Measurements from ENCODE around the gene EVL.
"Not testable (repeated sequence)": the region's sequence is repeated elsewhere in the genome, so short reads cannot be mapped to it uniquely, and the experiment has no call there.

EVL gene

GRCh38 chr14:100022772-100023451 is 42.3 kb upstream of the EVL start:
- no peak for DNase-seq (ENCODE audit: low read depth)
- no peak for TF ChIP-seq CTCF (IDR thresholded peaks at IDR 0.05; ENCODE audit: control insufficient read depth, extremely low read depth, insufficient read depth)
- no peak overlapping the region for H3K4me3 ChIP-seq (ENCODE audit: low read depth, low read length)

- TF ChIP-seq CTCF (IDR thresholded peaks at IDR 0.05; ENCODE audit: control insufficient read depth, extremely low read depth, insufficient read depth), result peak; percentile 68
- peak; percentile 79 for DNase-seq (ENCODE audit: low read depth)
- H3K4me3 ChIP-seq (ENCODE audit: low read depth, low read length), result no peak overlapping the region
Observed at GRCh38 chr14:100025111-100025510, 40.1 kb upstream of the EVL start.

- no peak overlapping the region for H3K4me3 ChIP-seq (ENCODE audit: low read depth, low read length)
- TF ChIP-seq CTCF (IDR thresholded peaks at IDR 0.05; ENCODE audit: control insufficient read depth, extremely low read depth, insufficient read depth), result no peak
- DNase-seq (ENCODE audit: low read depth), result no peak
Observed at GRCh38 chr14:100027771-100028490, 37.3 kb upstream of the EVL start.

GRCh38 chr14:100028990-100029677 is 36.1 kb upstream of the EVL start:
- no peak for TF ChIP-seq CTCF (IDR thresholded peaks at IDR 0.05; ENCODE audit: control insufficient read depth, extremely low read depth, insufficient read depth)
- H3K4me3 ChIP-seq (ENCODE audit: low read depth, low read length), result no peak overlapping the region
- DNase-seq (ENCODE audit: low read depth), result no peak

- not testable (repeated sequence) for DNase-seq (ENCODE audit: low read depth); H3K4me3 ChIP-seq (ENCODE audit: low read depth, low read length)
Observed at GRCh38 chr14:100030006-100030405, 35.2 kb upstream of the EVL start.

GRCh38 chr14:100030452-100031153 is 34.6 kb upstream of the EVL start:
- peak; percentile 22 for DNase-seq (ENCODE audit: low read depth)
- no peak overlapping the region for H3K4me3 ChIP-seq (ENCODE audit: low read depth, low read length)
- TF ChIP-seq CTCF (IDR thresholded peaks at IDR 0.05; ENCODE audit: control insufficient read depth, extremely low read depth, insufficient read depth), result no peak

Measured in LNCaP clone FGC (cell line).